HG03097 (cell line): ENCODE measurements around the gene HIF3A.
"Not testable (repeated sequence)": the region's sequence is repeated elsewhere in the genome, so short reads cannot be mapped to it uniquely, and the experiment has no call there.

Experiments
- ATAC-seq: cut with Tn5 transposase; IDR thresholded peaks from one replicate; pipeline ENCODE4 v1.9.1; 2021; ENCODE audit not compliant: unreplicated experiment, low FRiP score

The HIF3A gene

DNA sequence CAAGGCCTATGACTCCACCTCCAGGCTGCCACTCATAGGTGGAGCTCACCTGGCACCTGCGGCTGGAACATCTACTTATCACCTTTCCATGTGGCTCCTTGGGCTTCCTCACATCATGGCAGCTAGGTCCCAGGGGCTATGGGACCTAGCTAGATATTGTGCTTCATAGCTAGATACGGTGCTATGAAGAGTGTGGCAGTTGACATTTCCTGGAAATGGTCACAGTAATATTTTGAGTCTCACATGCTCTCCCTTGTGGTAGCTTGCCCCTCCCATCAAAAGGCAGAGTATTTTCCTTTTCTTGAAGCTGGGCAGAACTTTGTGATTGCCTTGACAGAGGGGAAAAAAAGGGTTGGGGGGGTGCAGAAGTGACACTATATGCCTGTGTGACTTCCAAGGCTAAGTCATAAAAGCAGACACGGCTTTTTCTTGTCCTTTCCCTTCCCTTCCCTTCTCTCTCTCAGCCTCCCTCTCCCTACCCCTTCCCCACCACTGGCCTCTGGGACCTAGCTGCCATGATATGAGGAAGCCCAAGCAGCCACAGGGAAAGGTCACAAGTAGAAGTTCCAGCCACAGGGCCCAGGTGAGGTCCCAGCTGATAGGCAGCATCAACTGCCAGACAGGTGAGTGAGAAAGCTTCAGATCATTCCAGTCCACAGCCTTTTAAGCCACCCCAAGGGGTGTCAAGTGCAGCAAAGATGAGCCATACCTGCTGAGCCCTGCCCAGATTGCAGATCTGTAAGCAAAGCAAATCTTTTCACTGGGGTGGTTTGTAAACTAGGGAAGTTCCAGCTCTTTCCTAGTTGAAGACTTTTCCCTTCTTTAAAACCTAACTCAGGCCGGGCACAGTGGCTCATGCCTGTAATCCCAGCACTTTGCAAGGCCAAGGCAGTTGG, 6.9 kb upstream of the HIF3A start:
- no peak for ATAC-seq

- no peak for ATAC-seq
Measured at GRCh38 chr19:46291829-46292228, 5.0 kb upstream of the HIF3A start.

DNA sequence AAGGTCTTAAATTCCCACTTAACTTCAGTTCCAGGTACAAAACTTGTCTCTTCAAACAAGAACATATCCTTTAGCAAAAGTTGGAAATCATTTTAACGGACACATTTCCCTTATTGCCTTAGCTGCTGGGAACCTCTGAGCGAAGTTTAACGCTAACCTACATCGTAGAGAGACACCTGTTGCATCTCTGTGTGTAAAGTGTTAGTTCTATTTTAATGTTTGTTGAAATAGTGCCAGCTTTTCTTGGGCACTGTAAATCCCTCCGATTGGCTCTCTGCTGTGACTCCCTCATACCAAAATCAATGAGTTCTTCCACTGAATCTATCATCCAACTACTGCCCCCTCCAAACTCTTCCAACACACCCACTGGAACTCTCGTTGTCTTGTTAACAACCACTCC, 2.3 kb upstream of the HIF3A start:
- no peak for ATAC-seq

GRCh38 chr19:46295401-46296201, 1.2 kb upstream of the HIF3A start:
- ATAC-seq = no peak

DNA sequence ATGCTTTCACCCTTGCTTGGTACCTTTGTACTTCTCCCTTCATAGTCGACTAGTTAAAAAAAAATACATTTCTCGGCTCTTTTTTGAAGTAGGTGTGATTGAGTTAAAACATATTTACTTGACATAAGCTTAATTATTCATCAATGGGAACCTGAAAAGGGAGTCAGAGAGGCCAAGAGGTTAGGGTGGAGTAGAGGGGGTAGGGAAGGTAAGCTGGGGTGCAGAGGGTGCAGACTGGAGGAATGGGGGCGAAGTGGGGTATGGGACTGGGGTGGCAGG, 701 bp upstream of the HIF3A start:
- no peak for ATAC-seq

DNA sequence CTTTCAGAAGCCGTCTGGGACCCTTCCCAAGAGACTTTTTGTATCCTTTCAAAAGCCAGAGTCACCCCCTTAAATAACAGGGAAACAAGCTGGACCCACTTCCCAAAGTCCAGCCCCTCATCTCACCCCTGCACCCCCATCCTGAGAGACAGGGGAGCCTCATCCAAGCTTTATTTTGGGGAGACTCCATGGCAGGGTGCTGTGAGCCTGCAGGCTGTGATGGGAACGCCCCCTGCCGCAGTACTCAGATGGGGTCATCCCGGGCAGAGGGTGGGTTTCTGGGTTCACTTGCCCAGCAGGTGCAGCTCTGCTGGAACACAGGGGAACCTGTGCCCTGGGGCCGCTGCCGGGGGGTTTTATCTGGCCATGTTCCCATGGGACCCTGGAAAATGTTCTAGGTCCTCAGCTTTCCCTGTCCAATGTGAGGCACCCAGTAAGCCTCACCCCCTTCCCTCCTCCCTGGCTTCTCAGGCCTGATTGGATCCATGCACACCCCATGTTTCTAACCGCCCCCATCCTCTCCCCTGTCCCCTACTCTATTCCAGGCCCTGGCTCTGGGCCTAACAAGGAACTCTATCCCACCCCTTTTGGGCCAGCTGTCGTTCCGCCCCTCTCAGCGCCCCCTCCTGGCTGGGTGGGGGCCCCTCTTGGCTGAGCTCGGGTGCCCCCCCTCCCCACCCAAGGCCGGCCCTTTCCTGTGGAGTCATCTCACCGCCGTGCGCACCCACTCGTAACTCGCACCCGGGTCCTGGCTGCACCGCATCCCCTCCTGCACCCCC, 1.0 kb downstream of the HIF3A start:
- no peak for ATAC-seq

DNA sequence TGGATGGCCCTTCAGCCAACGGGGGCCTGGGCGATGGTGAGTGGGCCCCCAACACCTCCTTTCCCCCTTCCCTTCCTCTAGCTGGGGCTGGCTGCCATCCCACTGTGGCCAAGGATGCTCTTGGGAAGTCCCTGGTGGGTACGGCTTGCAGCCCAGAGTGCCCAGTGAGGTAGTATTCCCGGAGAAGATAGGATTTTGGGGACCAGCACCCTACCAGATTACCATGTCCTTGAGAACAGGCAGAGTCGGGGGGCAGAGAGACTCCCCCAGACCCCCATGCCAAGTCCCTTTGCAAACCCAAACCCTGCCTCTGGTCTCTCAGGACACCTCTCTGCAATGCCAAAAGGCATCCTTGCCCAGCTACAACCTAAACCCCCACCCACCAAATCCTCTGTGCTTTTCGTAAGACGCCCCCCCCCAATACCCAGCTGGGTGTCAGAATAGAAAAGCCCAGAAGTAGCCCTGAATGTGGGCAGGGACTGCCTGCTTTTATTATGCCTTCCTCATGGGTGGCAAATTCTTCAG, 1.7 kb downstream of the HIF3A start:
- ATAC-seq = no peak

DNA sequence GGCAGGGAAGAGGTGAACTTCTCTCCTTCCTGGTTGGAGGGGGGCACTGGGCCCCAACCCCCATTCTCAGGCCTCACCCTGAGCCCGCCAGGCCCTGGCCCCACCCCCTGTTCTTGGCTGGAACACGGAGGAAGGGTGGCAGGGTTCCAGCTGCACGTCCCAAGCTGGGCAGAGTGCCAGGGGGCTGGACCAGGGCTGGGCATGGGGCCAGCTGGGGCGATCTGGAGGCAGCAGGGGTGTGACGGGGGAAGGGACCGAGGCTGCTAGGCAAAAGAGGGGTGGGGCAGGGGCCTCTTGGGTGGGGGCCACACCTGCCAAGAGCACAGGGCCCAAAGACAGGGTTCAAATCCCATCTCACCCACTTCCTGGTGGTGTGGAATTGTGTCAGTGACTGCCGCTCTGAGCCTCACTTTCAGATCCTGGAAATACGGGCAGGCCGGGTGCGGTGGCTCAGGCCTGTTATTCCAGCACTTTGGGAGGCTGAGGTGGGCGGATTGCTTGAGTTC, 2.2 kb downstream of the HIF3A start:
- ATAC-seq = no peak

DNA sequence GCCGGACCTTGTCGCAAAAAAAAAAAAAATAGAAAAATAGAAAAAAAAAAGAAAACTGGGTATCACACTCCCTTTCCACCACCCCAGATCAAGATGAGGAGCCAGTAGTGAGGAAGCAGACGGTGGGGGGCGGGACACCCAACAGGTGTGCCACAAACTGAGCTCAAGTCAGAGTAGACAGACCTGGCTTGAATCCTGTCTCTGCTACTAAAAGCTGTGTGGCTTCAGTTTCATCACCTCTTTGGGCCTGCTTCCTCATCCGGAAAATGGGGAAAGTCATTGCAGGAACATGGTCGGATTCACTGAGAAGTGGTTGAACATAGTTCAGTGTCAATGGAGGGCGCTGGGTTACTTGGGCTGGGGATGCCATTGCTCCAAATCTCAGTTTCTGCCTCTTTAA, 2.9 kb downstream of the HIF3A start:
- ATAC-seq = no peak

DNA sequence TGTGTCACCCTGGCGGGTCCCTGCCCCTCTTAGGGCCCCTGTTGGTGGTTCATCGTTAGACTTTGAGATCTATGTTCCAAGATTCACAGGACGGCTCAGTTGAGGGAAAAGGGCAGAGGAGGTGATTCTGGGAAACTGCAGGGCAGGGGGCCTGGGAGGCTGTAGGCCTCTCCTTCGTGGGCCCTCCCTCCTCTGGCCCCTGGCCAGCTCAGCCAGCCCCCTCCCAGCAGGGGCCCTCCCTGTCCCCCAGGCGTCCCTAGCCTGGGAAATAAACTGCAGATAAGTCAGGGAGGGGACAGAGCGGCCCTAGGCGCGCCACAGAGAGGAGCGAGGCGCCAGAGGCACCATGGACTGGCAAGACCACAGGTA, 6.5 kb downstream of the HIF3A start:
- no peak for ATAC-seq

GRCh38 chr19:46303691-46304397, 7.0 kb downstream of the HIF3A start:
- ATAC-seq = no peak

DNA sequence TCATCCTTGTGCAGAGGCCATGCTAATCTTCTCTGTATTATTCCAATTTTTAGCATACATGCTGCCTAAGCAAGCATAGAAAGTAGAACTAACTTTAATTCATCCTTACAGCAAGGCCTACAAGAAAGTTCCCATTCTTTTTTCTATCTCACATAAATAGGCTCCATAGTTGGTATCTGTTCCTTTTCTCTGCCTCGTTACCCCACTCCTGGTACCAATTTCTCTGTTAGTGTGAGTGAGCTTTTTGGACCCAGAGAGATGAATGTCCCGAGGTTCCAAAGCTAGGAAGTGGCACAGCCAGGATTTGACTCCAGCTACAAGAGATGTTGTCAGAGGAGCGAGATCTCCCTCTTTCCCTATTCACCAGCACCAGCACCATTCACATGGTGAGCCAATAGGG, 9.7 kb downstream of the HIF3A start:
- ATAC-seq = no peak

DNA sequence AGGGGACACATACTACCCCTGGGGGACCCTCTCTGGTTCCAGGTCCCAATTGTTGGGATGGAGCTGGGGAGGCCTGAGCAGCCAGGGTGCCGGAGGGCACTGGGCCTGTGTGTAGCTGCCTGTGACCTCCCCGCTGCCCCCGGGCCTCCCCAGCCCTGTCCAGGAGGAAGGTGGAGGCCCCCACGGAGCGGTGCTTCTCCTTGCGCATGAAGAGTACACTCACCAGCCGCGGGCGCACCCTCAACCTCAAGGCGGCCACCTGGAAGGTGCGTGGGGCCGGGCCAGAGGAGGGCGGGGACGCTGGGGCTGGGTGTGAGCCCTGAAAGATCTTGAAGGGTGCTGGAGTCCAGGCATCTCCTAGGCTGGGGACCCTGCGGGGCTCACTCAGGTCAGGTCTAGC, 11.7 kb downstream of the HIF3A start:
- no peak for ATAC-seq

GRCh38 chr19:46309056-46309455, 12.2 kb downstream of the HIF3A start:
- ATAC-seq = no peak

- no peak for ATAC-seq
Measured at GRCh38 chr19:46311444-46311843, 14.6 kb downstream of the HIF3A start.

GRCh38 chr19:46313540-46314469, 17.0 kb downstream of the HIF3A start:
- not testable (repeated sequence) for ATAC-seq

DNA sequence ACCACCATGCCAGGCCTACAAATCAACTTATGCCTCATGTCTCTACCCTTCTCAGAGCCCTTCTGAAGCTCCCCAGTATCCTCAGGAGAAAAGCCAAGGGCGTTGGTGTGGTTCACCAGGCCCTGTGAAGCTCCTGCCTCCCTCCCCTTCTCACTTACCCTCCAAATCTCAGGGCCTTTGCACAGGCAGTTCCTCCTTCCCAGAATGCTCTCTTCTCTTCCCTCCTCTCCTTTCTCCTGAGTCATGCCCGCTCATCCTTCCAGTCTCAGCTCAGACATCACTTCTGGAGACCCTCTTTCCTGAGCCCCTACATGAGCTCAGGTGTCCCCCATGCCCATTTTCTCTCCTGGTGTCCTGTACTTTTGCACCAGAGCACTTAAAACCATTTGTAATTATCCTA, 20.5 kb downstream of the HIF3A start:
- no peak for ATAC-seq

- no peak for ATAC-seq
Measured at GRCh38 chr19:46319613-46320012, 22.8 kb downstream of the HIF3A start.

DNA sequence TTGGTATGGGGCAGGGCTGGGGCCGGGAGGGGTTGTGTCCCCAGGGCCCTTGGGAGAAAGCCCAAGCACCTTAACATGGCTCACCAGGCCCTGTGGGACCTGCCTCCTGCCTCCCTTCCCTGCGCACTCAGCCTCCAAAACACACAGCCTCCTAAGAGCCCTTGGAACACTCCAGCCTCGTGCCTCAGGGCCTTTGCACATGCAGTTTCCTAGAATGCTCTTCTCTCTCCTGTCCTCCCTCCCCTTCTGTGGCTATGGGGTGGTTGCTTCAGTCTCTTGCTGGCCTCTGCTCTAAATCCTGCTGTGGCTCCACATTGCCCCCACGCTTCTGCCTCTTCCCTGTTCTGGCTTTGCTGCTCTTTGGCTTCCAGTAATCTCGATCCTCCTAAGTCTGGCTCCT, 23.7 kb downstream of the HIF3A start:
- ATAC-seq = no peak
